ENCODE data around the gene EDEM1.
"Not testable (repeated sequence)": the region's sequence is repeated elsewhere in the genome, so short reads cannot be mapped to it uniquely, and the experiment has no call there.

EDEM1 gene

DNA sequence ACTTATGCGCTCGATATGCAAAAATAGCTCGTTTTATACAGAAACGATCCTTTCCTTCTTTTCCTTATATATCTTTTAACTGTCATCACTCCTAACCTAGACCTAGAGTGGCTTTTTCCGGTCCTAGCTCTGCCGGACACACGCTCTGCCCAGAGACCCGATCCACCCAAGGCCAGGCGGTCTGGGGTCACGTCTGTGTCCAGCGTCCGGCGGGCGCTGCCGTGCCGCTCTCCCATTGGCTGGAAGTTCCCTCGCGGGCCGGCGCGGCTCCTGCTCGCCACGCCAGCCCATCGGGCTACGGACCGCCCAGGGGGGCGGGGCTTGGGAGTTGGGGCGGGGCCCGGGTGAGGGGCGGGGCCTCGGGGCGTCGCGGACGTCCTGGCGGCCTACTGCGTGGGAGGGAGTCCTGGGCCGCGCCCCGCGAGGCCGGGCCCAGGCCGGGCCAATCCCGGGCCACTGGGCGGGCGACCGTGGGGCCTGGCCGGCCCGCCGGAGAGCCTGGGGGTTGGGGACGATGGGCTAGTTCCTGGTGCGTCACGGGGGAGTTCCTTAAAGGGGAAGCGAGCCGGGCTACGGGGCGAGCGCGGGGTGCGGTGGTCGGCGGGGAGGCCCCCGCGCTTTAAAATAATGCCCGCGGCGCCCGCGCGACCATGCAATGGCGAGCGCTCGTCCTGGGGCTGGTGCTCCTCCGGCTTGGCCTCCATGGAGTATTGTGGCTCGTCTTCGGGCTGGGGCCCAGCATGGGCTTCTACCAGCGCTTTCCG, at the start of gene EDEM1:
TSS of gene EDEM1 (plus strand) at position 552 of the 764 bp plus-strand sequence. CDS start at position 651, 99 bp downstream.
- peak; percentile 96 for DNase-seq (ENCODE audit: insufficient read length, low spot score)

DNA sequence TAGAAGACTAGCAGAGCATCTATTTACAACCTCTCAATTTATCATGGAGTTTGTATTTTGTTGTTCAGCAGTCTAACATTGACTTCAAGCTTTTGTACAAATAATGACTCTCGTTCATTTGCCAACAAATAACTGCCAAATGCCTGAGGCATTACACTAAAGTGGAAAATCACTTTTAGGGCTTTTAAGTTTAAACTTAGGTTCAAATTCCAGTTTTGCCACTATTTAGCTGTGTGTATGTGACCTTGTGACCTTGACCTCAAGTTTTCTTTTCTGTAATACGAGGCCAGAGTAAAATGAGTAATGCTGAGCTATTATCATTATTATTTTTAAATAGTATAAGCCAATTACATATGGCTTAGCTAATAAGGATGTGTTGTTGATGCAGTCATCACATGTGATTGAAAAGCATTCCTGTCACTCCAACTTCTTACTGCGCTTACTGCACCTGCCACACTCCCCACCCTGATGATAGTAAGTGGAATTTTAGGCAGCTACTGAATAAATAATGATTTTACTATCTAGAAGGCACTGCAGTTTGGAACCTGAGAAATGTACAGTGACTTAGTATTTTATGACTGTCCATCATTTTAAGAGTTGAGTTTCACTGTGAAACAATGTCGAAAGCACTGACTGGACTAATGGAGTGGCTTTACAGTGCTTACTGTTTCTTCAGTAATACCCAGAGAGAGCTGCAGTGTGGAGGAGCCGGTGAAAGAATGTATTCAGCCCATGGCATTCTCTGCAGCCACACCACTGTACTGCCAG, 49.1 kb upstream of the EDEM1 start:
- FAIRE-seq (no peak), DNase-seq (ENCODE audit: insufficient read length, low spot score) (no peak)

More for the DNA sequence above, at the start of gene EDEM1:
- FAIRE-seq = peak; percentile 82

DNA sequence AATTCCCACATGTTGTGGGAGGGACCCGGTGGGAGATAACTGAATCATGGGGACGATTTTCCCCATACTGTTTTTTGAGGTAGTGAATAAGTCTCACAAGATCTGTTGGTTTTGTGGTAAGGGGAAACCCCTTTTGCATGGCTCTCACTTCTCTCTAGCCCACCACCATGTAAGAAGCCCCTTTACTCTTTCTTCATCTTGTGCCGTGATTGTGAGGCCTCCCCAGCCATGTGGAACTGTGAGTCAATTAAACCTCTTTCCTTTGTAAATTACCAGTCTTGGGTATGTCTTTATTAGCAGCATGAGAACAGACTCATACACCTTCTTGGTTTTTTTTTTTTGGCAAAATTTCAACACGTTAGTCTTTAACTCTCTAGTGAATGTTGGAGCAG, 47.3 kb upstream of the EDEM1 start:
- DNase-seq (ENCODE audit: insufficient read length, low spot score) = no peak
- FAIRE-seq = no peak

DNA sequence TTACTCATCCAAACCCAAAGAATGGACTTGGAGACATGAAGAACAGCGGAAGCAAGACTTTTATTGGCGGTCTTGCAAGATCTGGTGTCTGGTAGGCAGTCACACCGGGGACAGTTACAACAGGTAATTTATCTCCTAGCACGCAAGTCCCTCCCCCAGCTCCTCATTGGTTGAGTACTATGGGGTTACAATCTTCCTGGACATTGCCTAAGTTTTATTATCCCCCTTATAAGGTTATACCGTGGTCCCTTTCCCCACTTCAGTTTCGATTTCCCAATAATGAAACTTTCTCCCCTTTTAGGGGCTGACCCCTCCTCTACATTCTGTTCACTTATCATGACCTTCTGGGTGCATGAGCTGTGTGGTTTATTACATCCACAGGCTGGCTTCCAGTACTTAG, 46.7 kb upstream of the EDEM1 start:
- no peak for DNase-seq (ENCODE audit: insufficient read length, low spot score)
- no peak for FAIRE-seq

DNA sequence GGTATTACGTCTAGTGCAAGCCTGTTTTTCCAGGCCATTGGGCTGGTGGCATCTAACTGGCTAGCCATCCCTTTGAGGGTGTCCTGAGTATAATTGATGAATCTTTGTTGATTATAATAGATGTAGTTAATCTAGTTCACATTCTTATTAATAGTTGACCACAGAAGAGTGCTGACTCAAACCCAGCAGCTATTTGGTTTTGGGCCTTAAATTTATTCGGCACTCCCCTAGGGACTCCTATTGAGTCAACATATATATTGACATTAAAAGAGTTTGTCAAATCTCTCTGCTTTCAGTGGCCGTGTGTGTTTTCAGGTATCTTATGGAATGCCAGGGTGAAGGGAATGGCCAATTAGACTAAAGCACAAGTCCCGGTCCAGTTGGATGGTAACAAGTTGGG, 45.7 kb upstream of the EDEM1 start:
- FAIRE-seq (no peak), DNase-seq (ENCODE audit: insufficient read length, low spot score) (no peak)

DNA sequence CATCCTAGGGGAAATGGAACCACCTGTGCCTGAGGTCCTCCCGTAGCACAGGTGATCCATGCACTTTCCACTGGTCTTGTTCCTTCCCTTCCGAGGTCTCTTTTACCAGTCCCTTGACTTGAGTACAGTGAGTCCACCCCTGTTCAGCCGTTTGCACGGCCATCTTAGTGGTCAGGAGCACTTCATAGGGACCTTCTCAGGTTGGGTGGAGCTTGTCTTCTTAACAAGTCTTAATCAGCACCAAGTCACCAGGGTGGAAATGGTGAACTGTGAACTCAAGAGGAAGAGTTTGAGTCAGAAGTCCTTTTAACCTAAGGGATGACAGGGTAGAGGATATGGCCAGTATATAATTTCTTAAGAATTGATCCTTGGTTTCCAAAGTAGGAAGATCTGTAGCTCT, 44.0 kb upstream of the EDEM1 start:
- DNase-seq (ENCODE audit: insufficient read length, low spot score) (no peak), FAIRE-seq (no peak)

DNA sequence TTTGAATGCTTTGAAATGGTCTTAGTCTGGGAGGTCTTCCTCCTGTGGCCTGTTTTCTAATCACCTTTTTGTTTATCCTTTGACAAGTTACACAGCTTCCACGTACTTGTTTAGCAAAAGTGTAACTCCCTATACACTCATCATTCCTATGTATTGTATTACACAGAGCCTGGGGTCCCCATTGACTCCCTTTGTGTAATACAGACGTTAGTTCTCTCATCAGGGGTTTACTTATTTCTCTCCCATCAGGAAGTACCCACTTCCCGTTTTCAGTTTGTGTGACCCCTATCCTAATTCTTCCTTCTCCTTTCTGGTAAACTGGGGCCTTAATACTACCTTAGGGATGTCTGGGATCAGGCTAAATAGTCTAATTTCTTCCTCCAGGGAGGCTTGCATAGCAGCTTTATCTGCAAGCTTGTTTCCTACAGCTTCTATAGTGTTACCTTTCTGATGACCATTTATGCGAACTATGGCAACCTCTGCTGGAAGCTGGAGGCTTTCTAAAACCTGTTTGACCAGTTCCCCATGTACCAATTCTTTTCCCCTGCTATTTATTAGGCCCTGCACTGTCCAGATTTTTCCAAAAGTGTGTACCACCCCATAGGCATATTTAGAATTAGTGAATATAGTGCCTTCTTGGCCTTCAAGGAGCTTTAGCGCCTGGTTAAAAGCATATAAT, 43.1 kb upstream of the EDEM1 start:
- DNase-seq (ENCODE audit: insufficient read length, low spot score) (no peak), FAIRE-seq (no peak)

DNA sequence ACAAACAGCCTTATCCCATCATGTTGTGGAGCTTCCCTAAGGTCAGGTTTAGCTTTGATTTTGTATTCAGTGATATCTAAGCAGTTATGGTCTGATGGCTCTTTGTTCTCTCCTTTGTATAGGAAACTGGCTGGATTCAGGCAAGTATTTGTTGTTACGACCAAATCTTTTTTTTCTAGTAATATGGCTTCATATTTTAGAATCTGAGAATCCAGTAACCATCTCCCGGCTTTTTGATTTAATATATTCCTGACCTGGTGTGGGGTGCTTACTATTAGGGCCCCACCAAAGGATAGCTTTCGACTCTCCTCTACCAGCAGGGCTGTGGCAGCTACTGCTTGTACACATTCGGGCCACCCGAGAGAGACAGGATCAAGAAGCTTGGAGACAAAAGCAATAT, 42.4 kb upstream of the EDEM1 start:
- FAIRE-seq = no peak

DNA sequence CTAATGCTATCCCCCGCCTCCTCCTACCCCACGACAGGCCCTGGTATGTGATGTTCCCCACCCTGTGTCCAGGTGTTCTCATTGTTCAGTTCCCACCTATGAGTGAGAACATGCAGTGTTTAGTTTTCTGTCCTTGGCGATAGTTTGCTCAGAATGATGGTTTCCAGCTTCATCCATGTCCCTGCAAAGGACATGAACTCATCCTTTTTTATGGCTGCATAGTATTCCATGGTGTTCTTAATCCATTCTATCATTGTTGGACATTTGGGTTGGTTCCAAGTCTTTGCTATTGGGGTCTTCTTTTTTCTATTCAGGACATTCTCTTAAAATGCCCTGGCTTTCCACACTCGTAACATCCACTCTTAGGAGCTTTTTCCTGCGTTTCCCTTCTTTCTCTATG, 40.4 kb upstream of the EDEM1 start:
- not testable (repeated sequence) for FAIRE-seq; DNase-seq (ENCODE audit: insufficient read length, low spot score)

More for the DNA sequence above, 42.4 kb upstream of the EDEM1 start:
- DNase-seq (ENCODE audit: insufficient read length, low spot score) = no peak

DNA sequence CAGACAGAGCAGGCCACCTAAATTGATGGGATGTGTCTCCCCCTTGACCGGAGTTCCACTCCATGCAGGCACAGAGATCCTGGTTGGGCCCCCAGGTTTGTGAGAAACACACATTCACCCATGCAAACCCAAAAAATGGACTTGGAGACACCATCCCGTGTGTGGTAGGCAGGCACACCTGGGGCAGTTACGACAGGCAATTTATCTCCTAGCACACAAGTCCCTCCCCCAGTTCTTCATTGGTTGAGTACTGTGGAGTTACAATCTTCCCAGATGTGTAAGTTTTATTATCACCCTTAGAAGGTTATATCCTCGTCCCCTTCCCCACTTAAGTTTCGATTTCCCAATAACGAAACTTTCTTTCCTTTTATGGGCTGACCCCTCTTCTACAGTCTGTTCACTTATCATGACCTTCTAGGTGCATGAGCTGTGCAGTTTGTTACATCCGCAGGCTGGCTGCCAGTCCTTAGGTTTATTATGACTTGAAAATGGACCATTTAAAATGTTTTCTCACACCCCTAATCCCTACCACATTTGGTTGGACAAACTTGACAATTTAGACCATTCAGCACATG, 38.1 kb upstream of the EDEM1 start:
- FAIRE-seq (no peak), DNase-seq (ENCODE audit: insufficient read length, low spot score) (no peak)

DNA sequence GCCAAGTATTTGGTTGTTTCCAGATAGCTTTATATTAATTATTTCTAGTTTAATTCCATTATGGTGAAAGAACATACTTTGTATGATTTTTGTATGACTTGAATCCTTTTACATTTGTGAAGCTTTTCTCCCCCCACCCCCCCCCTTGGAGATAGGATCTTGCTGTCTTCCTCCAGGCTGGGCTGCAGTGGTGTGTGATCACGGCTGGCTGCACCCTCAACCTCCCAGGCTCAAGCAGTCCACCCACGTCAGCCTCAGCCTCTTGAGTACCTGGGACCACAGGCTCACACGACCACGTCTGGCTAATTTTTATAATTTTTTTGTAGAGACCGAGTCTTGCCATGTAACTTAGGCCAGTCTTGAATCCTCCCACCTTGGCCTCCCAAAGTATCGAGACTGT, 35.9 kb upstream of the EDEM1 start:
- FAIRE-seq (no peak), DNase-seq (ENCODE audit: insufficient read length, low spot score) (no peak)

DNA sequence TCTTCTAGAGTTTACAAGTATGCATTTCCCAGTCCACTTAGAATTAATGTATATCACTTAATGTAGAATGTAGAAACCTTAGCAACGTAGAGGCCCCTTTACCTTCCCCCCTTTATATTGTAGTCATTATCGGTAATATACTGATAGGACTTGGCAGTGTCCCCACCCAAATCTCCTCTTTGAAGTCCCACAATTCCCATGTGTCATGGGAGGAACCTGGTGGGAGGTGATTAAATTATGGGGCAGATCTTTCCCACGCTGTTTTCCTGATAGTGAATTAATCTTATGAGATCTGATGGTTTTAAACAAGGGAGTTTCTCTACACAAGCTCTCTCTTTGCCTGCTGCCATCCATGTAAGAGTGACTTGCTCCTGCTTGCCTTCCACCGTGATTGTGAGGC, 34.4 kb upstream of the EDEM1 start:
- FAIRE-seq = no peak
- DNase-seq (ENCODE audit: insufficient read length, low spot score) = no peak

DNA sequence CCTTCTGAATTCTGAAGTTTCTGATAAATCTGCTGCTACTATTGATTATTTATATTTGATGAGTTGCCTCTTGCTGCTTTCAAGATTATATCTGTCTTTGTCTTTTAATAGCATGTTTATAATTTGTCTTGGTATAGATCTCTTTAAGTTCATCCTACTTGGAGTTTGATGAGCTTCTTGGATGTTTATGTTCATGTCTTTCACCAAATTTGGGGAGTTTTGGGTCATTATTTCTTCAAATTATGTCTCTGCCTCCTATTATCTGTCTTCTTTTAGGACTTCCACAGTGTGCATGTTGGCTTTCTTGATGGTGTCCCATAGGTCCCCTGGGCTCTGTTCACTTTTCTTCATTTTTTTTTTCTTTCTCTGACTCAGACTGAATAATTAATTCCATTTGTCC, 32.3 kb upstream of the EDEM1 start:
- FAIRE-seq = no peak
- no peak for DNase-seq (ENCODE audit: insufficient read length, low spot score)

DNA sequence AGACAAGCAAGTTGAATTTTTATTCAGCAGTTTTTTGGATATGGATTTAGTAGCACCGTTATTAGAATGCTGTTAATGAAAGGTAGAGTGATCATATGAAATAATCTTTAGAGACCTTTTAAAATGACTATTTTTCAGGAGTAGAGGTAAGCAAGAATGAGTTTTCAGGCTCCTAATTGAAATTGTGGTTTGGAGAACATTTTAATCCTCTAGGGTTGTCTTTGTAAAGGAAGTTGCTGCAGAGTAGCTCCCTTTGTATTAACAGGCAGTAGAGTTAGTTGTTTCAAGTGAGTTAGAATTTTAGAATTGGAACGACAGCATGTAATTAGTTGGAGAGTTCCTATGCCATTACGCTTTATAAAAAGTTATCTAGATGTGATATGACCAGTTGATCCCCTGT, 27.2 kb upstream of the EDEM1 start:
- DNase-seq (ENCODE audit: insufficient read length, low spot score) (no peak), FAIRE-seq (no peak)

DNA sequence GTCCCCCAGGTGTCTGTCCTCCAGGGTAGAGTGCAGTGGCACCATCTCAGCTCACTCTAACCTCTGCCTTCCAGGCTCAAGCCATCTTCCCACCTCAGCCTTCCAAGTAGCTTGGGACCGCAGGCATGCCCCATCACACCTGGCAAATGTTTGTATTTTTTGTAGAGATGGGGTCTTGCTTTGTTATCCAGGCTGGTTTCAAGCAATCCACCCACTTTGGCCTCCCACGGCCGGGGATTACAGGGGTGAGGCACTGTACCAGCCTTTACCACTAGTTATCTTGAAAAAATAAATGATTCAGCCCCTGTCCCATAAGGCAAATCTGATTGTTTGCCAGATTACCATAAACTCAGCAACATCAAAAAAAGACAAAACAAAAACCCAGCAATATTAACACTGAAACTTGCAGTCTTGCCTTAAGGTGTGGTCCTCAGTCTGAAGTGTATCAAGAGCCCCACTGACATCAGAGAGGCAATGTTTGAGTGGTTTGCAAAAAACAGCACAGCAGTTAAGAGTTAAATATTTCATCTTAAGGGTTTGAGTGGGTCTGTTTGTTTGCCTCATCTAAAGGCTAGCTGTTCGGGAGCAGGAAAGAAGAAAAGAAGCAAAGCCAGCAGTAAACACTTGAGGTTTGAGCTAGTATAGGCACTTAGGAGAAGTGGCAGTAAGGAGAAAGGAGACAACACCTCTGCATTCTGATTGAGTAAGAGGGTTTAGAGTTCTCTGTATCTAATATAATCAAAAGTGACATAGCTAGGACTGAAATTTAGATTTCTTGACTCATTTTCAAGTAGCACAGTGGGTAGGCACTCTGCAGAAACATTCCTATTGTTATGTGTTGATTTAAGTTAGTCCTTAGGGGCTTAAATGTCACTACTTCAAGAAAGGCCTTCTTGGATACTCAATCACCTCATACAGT, 26.3 kb upstream of the EDEM1 start:
- DNase-seq (ENCODE audit: insufficient read length, low spot score) = no peak
- no peak for FAIRE-seq

DNA sequence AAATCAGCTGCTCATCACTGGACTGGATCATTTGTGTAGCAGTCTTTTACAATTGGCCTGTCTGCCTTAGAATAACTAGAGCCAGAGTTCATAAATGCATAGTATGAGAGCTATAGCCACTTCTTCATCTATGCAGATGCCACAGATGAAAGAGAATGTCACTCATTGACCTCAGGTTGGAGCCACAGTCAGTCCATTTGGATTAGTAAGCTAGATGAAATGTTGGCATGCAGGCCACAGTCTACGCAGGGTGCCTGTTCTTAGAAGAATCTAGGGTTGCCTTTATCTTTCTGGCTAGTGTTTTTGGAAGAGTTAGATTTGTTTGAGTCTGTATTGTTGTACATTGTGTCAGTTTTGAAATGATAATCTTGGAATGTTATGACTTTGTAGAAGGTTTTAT, 25.4 kb upstream of the EDEM1 start:
- no peak for FAIRE-seq
- DNase-seq (ENCODE audit: insufficient read length, low spot score) = peak; percentile 48

DNA sequence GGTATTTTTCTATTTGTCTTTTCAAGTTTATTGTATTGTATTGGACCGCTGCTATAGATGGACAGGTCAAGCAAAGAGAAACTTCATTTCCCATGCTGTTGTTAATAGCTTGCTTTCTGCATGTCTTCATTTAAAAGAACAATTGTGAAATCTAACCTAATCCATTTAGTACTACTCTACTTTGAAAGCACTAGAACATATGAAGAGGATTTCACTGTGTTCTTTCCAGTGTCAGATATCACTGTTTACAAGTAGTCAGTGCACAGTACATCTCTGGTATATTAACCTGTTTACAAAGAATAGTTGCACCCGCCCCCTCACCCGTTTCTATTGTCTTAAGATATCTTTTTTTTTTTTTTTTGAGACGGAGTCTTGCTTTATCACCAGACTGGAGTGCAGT, 21.8 kb upstream of the EDEM1 start:
- FAIRE-seq (no peak), DNase-seq (ENCODE audit: insufficient read length, low spot score) (no peak)

DNA sequence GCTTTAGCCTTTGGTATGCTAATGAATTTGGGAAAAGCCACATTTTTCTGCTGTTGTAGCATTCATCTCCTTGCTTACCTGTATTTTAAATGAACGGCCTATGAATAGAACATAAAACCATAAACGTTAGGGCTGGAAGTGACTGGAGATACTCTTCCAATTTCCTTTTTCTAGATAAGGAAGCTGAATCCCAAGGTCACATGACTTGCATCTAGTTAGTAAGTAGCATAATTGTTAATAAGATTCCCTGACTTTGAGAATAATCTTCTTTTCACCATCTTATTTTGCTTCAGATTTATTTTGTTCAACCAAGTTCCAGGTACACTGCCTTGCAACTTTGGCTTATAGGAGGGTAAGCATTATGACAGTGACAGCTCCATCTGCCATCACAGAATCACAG, 20.7 kb upstream of the EDEM1 start:
- no peak for FAIRE-seq
- DNase-seq (ENCODE audit: insufficient read length, low spot score) = no peak

DNA sequence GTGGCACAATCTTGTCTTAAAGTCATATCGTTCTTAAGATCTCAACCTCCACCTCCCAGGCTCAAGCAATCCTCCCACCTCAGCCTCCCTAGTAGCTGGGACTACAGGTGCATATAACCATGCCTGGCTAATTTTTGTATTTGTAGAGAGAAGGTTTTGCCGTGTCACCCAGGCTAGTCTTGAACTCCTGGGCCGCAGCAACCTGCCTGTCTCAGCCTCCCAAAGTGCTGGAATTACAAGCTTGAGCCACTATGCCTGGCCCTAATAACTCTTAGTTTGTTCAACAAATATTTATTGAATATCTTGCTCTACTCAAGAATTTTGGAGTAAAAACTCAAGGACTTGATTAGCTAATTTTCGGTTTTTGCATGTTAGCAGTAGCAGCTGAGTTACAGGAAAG, 19.4 kb upstream of the EDEM1 start:
- DNase-seq (ENCODE audit: insufficient read length, low spot score) (no peak), FAIRE-seq (no peak)

DNA sequence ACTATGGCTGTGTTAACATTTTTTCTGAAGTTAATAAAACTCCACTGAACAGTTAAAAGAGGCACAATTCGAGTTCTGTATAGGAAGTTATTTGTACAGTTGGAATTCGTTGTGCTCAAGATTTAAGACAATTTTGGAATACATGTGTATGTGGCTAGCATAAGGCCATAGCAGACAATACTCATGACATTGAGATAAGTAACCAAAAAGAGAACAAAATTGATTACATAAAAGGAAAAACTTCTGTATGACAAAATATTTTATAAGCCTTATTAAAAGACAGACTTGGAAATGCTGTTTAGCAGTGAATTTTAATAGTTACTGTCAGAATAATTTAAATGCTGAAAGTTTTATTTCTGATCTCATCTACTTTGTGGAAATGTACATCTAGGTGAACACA, 17.7 kb upstream of the EDEM1 start:
- DNase-seq (ENCODE audit: insufficient read length, low spot score) (no peak), FAIRE-seq (no peak)
